BJ (cell line): ENCODE data around the gene ARHGDIA. TPM values are rescaled to one million over a fixed set of nuclear protein-coding genes. Genes with fewer than 3 reads are reported as not detected.

ENCODE experiments used
- CTCF ChIA-PET: fragments of 350-600 bp; formaldehyde crosslinking; extraction: SDS; loops from one replicate; lab custom pipeline; 2021; ENCODE audit warnings: antibody characterized with exemption, inconsistent platforms; lab: Yijun Ruan, JAX
- POLR2A ChIA-PET: fragments of 300-600 bp; sonication (Branson Sonifier 250); formaldehyde crosslinking; extraction: SDS; loops from one replicate; lab custom pipeline; 2021; ENCODE audit warnings: antibody characterized with exemption; lab: Charles Lee
- DNase-seq: peaks from one replicate; pipeline ENCODE4 v3.0.0-alpha.2; 2011; ENCODE audit warnings: low read depth
- H3K27me3 ChIP-seq: 2 replicates; pipeline ENCODE4 v1.6.0; 2011; ENCODE audit warnings: low read length; ENCODE audit not compliant: control insufficient read depth, insufficient read depth
- H3K36me3 ChIP-seq: 2 replicates; pipeline ENCODE4 v1.5.1; 2011; ENCODE audit warnings: low read length; ENCODE audit not compliant: control insufficient read depth, insufficient read depth
- H3K4me3 ChIP-seq: 2 replicates; pipeline ENCODE4 v1.5.1; 2011; ENCODE audit warnings: low read depth, mild to moderate bottlenecking, control low read depth, low read length
- CTCF ChIP-seq: IDR thresholded peaks from 2 replicates; pipeline ENCODE4 v1.5.1; 2011; ENCODE audit warnings: low read depth, mild to moderate bottlenecking, control low read depth, inconsistent platforms, low read length, moderate library complexity; ENCODE audit not compliant: insufficient read depth
- polyA plus RNA-seq: library from polyadenylated mRNA; depleted of rRNA; stranded (reverse); fragments of >200 nt; gene quantifications from 2 replicates; pipeline ENCODE4 v1.2.3, GENCODE V29; 2011

ARHGDIA gene
- polyA plus RNA-seq, 1 experiment: 163 TPM

DNA sequence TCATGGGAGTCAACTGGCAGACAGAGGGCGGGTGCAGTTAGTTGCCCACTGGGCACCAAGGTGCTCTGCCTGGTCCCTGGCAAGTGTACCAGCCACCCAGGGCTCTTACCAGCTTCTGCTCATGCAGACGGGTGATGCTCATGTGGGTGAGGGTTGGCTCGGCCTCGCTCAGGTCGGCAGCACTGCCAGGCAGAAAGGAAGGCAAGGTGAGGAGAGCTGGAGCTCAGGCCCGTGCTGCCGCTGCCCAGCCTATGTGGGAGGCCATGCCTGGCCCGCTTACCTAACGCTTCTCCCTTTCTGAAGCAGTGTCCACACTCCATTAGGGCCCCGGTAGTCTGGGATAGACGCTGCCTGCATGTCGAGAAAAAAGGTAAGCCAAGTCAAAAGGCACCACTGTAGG, 44.2 kb upstream of the ARHGDIA start:
- ChIA-PET CTCF (no interaction called here), POLR2A (no interaction called here)
- TF ChIP-seq CTCF: no peak
- no peak overlapping the region for H3K4me3 ChIP-seq
- H3K36me3 ChIP-seq: peaks cover 36% of the 10 kb centered on the region
- no peak for DNase-seq
- no peaks in the 10 kb centered on the region for H3K27me3 ChIP-seq

DNA sequence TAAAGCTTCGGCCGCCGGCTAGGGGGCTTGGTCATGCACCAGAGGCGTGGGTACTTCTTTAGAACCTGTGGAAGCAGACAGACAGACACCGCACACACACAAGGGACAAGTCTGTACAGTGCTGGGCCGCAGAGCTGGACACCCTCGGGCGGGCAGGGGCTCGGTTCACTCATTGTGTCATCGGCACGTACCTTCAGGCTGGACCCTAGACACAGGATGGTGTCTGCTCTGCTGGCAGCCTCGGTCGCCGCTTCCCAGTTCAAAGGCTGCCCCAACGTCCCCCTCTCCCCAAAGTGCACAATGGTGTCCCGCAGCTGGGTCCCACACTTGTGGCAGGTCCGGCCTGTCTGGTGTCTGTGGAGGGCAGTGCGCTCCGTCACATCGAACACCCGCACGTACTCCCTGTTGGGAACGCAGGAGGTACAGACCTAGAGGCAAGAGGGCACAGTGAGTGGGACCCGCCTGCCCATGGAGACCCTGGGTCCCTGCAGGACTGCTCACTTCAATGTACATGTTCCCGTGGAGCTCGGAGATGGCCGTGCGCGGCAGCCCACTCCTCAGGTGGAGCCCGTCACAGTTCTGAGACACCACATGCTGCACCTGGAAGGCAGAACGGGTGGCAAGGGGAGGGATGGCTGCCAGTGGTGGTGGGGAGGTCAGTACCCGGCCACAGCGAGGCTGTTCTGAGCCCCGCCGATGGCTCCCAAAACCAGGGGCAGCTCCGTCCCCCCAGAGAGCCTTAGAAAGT, 43.1 kb upstream of the ARHGDIA start:
- ChIA-PET CTCF (no interaction called here), POLR2A (no interaction called here)
- DNase-seq: no peak
- Histone ChIP-seq H3K4me3 (no peak overlapping the region), H3K27me3 (no peaks in the 10 kb centered on the region), H3K36me3 (peaks cover 36% of the 10 kb centered on the region)
- no peak for TF ChIP-seq CTCF

DNA sequence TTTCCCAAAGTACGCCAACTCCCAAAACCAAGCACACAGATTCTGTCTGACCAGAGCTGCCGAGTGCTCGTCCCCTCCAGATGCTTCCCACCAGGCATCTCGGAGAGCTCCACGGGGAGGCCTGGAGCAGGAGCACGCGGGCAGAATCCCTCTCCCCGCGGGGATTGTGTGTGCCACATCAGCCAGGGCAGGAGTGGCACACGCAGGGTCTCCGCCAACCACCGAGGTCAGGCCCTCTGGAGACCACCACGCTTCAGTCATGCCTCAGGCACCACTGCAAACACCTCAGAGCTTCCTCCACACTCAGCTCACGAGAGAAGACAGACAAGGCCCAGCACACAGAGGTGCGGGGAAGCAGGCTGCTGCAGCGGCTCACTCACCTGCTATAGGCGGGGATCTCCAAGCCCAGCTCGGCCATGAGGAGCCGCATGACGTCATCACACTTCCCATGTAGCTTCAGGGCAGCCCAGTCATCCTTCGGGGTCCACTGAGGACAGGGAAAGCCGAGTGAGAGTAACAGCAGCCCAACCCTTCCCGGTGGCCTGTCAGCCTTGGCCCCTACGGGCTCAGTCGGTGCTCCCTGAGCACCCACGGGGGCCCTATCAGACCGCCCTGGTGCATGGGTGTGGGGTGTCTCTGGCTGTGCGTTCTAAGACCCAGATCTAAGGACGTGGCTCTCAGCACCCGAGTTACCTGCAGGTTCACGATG, 42.4 kb upstream of the ARHGDIA start:
- ChIA-PET POLR2A (no interaction called here), CTCF (interaction anchor here (0.6 kb wide), 1 partner anchor 15 kb away, joined by 3 read pairs; no protein-coding TSS in a partner anchor)
- TF ChIP-seq CTCF: no peak
- H3K27me3 ChIP-seq: no peaks in the 10 kb centered on the region
- DNase-seq: no peak
- no peak overlapping the region for H3K4me3 ChIP-seq
- peaks cover 32% of the 10 kb centered on the region for H3K36me3 ChIP-seq

DNA sequence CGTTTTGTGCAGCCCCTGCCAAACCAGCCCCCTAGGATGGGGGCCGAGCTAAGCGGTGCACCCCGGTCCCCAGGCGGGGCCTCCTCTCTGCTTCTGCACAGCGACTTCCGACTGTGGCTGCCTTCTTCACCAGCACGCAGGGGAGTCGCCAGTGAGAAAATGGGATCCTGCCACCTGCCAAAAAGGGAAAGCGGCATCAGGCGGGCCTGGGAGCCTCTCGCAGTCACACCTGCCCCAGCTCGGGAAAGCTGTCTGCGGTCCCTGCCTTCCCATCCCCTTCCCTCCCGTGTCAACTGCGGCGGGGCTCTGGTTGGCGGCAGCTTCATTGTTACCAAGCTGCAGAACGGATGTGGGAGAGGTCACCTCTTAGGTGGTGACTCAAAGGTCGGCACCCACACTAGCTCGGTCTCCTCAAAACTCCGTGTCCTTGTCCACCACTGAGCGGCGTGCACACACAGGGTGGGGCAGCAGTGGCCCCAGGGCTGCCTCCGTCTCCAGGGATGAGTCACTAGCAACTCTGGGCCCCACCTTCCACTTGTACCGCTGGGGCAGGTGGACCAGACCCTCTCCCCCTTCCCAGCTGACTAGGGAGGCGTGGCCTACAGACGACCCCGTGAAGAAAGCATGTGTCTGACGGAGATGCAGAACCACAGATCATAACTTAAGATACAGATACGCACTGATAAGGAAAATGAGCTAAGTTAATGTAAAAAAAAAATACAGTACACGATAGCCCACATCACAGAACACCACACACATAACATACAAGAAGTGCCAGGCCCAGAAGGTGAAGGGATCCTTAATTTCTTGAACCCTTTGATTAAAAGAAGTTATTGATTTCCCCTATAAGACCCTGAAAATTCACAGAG, 41.5 kb upstream of the ARHGDIA start:
- H3K4me3 ChIP-seq: no peak overlapping the region
- TF ChIP-seq CTCF: no peak
- DNase-seq: no peak
- ChIA-PET CTCF (interaction anchor here (0.6 kb wide), 1 partner anchor 16 kb away, joined by 3 read pairs; no protein-coding TSS in a partner anchor), POLR2A (no interaction called here)
- no peaks in the 10 kb centered on the region for H3K27me3 ChIP-seq
- peaks cover 35% of the 10 kb centered on the region for H3K36me3 ChIP-seq

GRCh38 chr17:81911969-81912368, 40.8 kb upstream of the ARHGDIA start:
- ChIA-PET POLR2A (no interaction called here), CTCF (no interaction called here)
- DNase-seq: no peak
- Histone ChIP-seq H3K4me3 (no peak overlapping the region), H3K36me3 (peaks cover 36% of the 10 kb centered on the region), H3K27me3 (no peaks in the 10 kb centered on the region)
- no peak for TF ChIP-seq CTCF
